Ishikawa (cell line): ENCODE measurements around the gene TNFAIP3.

ENCODE experiments used
- CEBPB ChIP-seq: IDR thresholded peaks from 2 replicates; pipeline ENCODE4 v1.6.1; 2012
- CREB1 ChIP-seq: IDR thresholded peaks from 2 replicates; pipeline ENCODE4 v1.6.1; 2012; ENCODE audit warnings: low read depth
- EP300 ChIP-seq: IDR thresholded peaks from 2 replicates; pipeline ENCODE4 v1.6.1; 2012; ENCODE audit warnings: borderline replicate concordance
- MAX ChIP-seq: IDR thresholded peaks from 2 replicates; pipeline ENCODE4 v1.6.1; 2012
- RAD21 ChIP-seq: IDR thresholded peaks from 2 replicates; pipeline ENCODE4 v1.6.1; 2012; ENCODE audit warnings: low read depth
- REST ChIP-seq: IDR thresholded peaks from 2 replicates; pipeline ENCODE4 v1.6.1; 2012; ENCODE audit warnings: low read depth, mild to moderate bottlenecking
- TAF1 ChIP-seq: IDR thresholded peaks from 2 replicates; pipeline ENCODE4 v1.6.1; 2012; ENCODE audit warnings: low read depth, mild to moderate bottlenecking
- USF1 ChIP-seq: IDR thresholded peaks from 2 replicates; pipeline ENCODE4 v1.6.1; 2012
- YY1 ChIP-seq: IDR thresholded peaks from 2 replicates; pipeline ENCODE4 v1.6.1; 2012; ENCODE audit warnings: low read depth

- TF ChIP-seq USF1 (no peak), TAF1 (no peak), RAD21 (no peak), MAX (no peak), YY1 (no peak), REST (no peak), EP300 (no peak), CREB1 (no peak), CEBPB (no peak)
Observed at GRCh38 chr6:137896647-137897046, 29.6 kb downstream of the TNFAIP3 start.
